IMR-90 (cell line): ENCODE data around the gene RAP1GAP2. TPM values are rescaled to one million over a fixed set of nuclear protein-coding genes. Genes with fewer than 3 reads are reported as not detected.

Source experiments
- ATAC-seq: fragments of 200-7000 bp; cut with Tn5 transposase; 2 replicates; pipeline ENCODE4 v1.9.1; 2020; ENCODE audit warnings: low read depth, mild to moderate bottlenecking, moderate library complexity
- BruUV-seq: library from RNA; stranded (reverse); fragments of 400-500 nt; replicated peaks from 2 replicates; lab custom pipeline; 2021; lab: Mats Ljungman, UMichigan
- CTCF ChIA-PET: fragments of 300-600 bp; formaldehyde crosslinking; extraction: SDS; loops from one replicate; lab custom pipeline; 2021; ENCODE audit warnings: antibody characterized with exemption; lab: Yijun Ruan, JAX
- POLR2A ChIA-PET: fragments of 300-600 bp; sonication (Branson Sonifier 250); formaldehyde crosslinking; loops from one replicate; lab custom pipeline; 2022; ENCODE audit warnings: antibody characterized with exemption; ENCODE audit not compliant: unreplicated experiment; lab: Charles Lee
- DNase-seq: peaks from one replicate; pipeline ENCODE4 v3.0.0; 2013
- H2AFZ ChIP-seq: replicated peaks from 2 replicates; pipeline ENCODE3; 2013; ENCODE audit warnings: low read length, mild to moderate bottlenecking; ENCODE audit not compliant: poor library complexity
- H2AK5ac ChIP-seq: 2 replicates; pipeline ENCODE4 v1.6.1; 2013; ENCODE audit warnings: low read depth, low read length, inconsistent platforms
- H2AK9ac ChIP-seq: replicated peaks from 2 replicates; pipeline ENCODE3; 2013; ENCODE audit warnings: mild to moderate bottlenecking, low read depth, low read length, moderate library complexity; ENCODE audit not compliant: poor library complexity
- H2BK120ac ChIP-seq: 2 replicates; pipeline ENCODE4 v1.6.1; 2013; ENCODE audit warnings: low read depth, low read length, inconsistent platforms
- H2BK15ac ChIP-seq: 3 replicates; pipeline ENCODE4 v1.6.1; 2013; ENCODE audit warnings: low read depth, low read length, inconsistent platforms
- H2BK20ac ChIP-seq: 2 replicates; pipeline ENCODE4 v1.6.1; 2013; ENCODE audit warnings: low read depth, mild to moderate bottlenecking, inconsistent platforms, low read length, moderate library complexity
- H2BK5ac ChIP-seq: 2 replicates; pipeline ENCODE4 v1.6.1; 2013; ENCODE audit warnings: mild to moderate bottlenecking, low read depth, low read length, inconsistent platforms; ENCODE audit not compliant: poor library complexity, severe bottlenecking
- H3K14ac ChIP-seq: replicated peaks from 2 replicates; pipeline ENCODE4 v1.6.1; 2013; ENCODE audit warnings: low read depth, low read length, inconsistent platforms
- H3K18ac ChIP-seq: 2 replicates; pipeline ENCODE4 v1.6.1; 2013; ENCODE audit warnings: low read depth, low read length, control low read depth
- H3K23ac ChIP-seq: 2 replicates; pipeline ENCODE4 v1.6.1; 2013; ENCODE audit warnings: low read depth, low read length, inconsistent platforms
- H3K27ac ChIP-seq: 2 replicates; pipeline ENCODE4 v1.5.1; 2013; ENCODE audit warnings: mild to moderate bottlenecking, control low read depth, low read length; ENCODE audit not compliant: insufficient read depth
- H3K27me3 ChIP-seq: 2 replicates; pipeline ENCODE4 v1.6.1; 2013; ENCODE audit warnings: low read length; ENCODE audit not compliant: control insufficient read depth, insufficient read depth
- H3K36me3 ChIP-seq: 2 replicates; pipeline ENCODE4 v1.6.1; 2013; ENCODE audit warnings: low read length, mixed read lengths; ENCODE audit not compliant: control insufficient read depth, insufficient read depth
- H3K4ac ChIP-seq: 2 replicates; pipeline ENCODE4 v1.6.1; 2013; ENCODE audit warnings: low read depth, low read length, inconsistent platforms
- H3K4me1 ChIP-seq: 2 replicates; pipeline ENCODE4 v1.6.1; 2013; ENCODE audit warnings: low read length, mixed read lengths; ENCODE audit not compliant: control insufficient read depth, insufficient read depth
- H3K4me2 ChIP-seq: 2 replicates; pipeline ENCODE4 v1.6.1; 2013; ENCODE audit warnings: low read depth, mild to moderate bottlenecking, control low read depth, low read length, moderate library complexity
- H3K4me3 ChIP-seq: 2 replicates; pipeline ENCODE4 v1.5.1; 2013; ENCODE audit warnings: low read depth, mild to moderate bottlenecking, control low read depth, low read length, moderate library complexity; ENCODE audit not compliant: insufficient read depth
- H3K56ac ChIP-seq: 2 replicates; pipeline ENCODE4 v1.6.1; 2013; ENCODE audit warnings: low read length, inconsistent platforms; ENCODE audit not compliant: insufficient read depth; ENCODE audit errors: extremely low read depth
- H3K79me1 ChIP-seq, 2 experiments: 2 replicates each; pipeline ENCODE4 v1.6.1; 2013; ENCODE audit warnings: low read length in 2 of 2, inconsistent platforms in 1 of 2, low read depth in 1 of 2
- H3K9ac ChIP-seq: 2 replicates; pipeline ENCODE4 v1.6.1; 2013; ENCODE audit warnings: low read depth, low read length, control low read depth
- H3K9me1 ChIP-seq: 2 replicates; pipeline ENCODE4 v1.6.1; 2013; ENCODE audit warnings: low read length, inconsistent platforms; ENCODE audit not compliant: insufficient read depth
- H3K9me3 ChIP-seq: 2 replicates; pipeline ENCODE4 v1.6.1; 2013; ENCODE audit warnings: low read length; ENCODE audit not compliant: control insufficient read depth, insufficient read depth
- H4K20me1 ChIP-seq: 2 replicates; pipeline ENCODE4 v1.6.1; 2013; ENCODE audit warnings: low read length, inconsistent platforms; ENCODE audit not compliant: insufficient read depth
- H4K5ac ChIP-seq: 2 replicates; pipeline ENCODE4 v1.6.1; 2013; ENCODE audit warnings: mild to moderate bottlenecking, low read depth, low read length, control low read depth
- H4K8ac ChIP-seq, 2 experiments: 2 replicates each; pipeline ENCODE4 v1.6.1; 2013; ENCODE audit warnings: low read depth in 2 of 2, low read length in 2 of 2, control low read depth in 1 of 2, inconsistent platforms in 1 of 2
- H4K91ac ChIP-seq: 2 replicates; pipeline ENCODE4 v1.6.1; 2013; ENCODE audit warnings: low read depth, low read length, inconsistent platforms; ENCODE audit not compliant: insufficient read depth
- CEBPB ChIP-seq: IDR thresholded peaks from 2 replicates; pipeline ENCODE4 v1.6.1; 2012; ENCODE audit warnings: low read depth, low read length, improper control_type of control experiment
- CHD1 ChIP-seq: IDR thresholded peaks from 2 replicates; pipeline ENCODE4 v1.6.1; 2012; ENCODE audit warnings: low read depth, low read length, improper control_type of control experiment
- FOS ChIP-seq: fragments of 150-350 bp; IDR thresholded peaks from 2 replicates; pipeline ENCODE4 v1.6.1; 2016; ENCODE audit warnings: low read depth, low read length
- MAFK ChIP-seq: IDR thresholded peaks from 2 replicates; pipeline ENCODE4 v1.6.1; 2012; ENCODE audit warnings: low read depth, low read length, improper control_type of control experiment
- MAZ ChIP-seq: IDR thresholded peaks from 2 replicates; pipeline ENCODE4 v1.6.1; 2012; ENCODE audit warnings: low read depth, mild to moderate bottlenecking, low read length, improper control_type of control experiment, moderate library complexity, borderline replicate concordance
- MXI1 ChIP-seq: IDR thresholded peaks from 2 replicates; pipeline ENCODE4 v1.6.1; 2012; ENCODE audit warnings: low read depth, mild to moderate bottlenecking, low read length, moderate library complexity, borderline replicate concordance
- NFE2L2 ChIP-seq: fragments of 150-350 bp; IDR thresholded peaks from 2 replicates; pipeline ENCODE4 v1.6.1; 2016; ENCODE audit warnings: low read depth, mild to moderate bottlenecking, low read length
- RCOR1 ChIP-seq: IDR thresholded peaks from 2 replicates; pipeline ENCODE4 v1.6.1; 2012; ENCODE audit warnings: mild to moderate bottlenecking, low read length, improper control_type of control experiment; ENCODE audit not compliant: insufficient replicate concordance
- RFX5 ChIP-seq: IDR thresholded peaks from 2 replicates; pipeline ENCODE4 v1.8.0; 2012; ENCODE audit warnings: low read depth, mild to moderate bottlenecking, low read length, moderate library complexity
- SMC3 ChIP-seq: fragments of 150-350 bp; IDR thresholded peaks from 2 replicates; pipeline ENCODE4 v1.6.1; 2016; ENCODE audit warnings: low read depth, mild to moderate bottlenecking, antibody characterized with exemption, low read length, moderate library complexity
- WGBS, 2 experiments: methylation state at CpG; one replicate each; pipeline versions ENCODE4 v1.1.5 to v1.1.7; 2013; ENCODE audit warnings: missing lambda C conversion rate in 2 of 2; ENCODE audit not compliant: insufficient read length in 1 of 2; ENCODE audit errors: extremely low coverage in 2 of 2; 5-methylcytosine and 5-hydroxymethylcytosine counted together
- dilution Hi-C: fragments of 300-500 bp; cut with HindIII; formaldehyde crosslinking; loops from one replicate; pipeline ENCODE4 v1.14.3; 2018; ENCODE audit warnings: low sequenced_read_pairs; ENCODE audit not compliant: unreplicated experiment
- in situ Hi-C: fragments of 300-500 bp; cut with MboI; formaldehyde crosslinking; loops from 3 replicates; pipeline ENCODE4 v1.14.3; 2019; ENCODE audit warnings: low sequenced_read_pairs, inconsistent platforms, mixed read lengths
- intact Hi-C: fragments of 100-400 bp; cut with micrococcal nuclease; formaldehyde crosslinking; loops from 2 replicates; pipeline ENCODE4 v1.10.0; 2022
- polyA plus RNA-seq, 3 experiments: library from polyadenylated mRNA; depleted of rRNA; stranded (reverse); fragments of >200 nt; gene quantifications; 2 replicates each; pipeline ENCODE4 v1.2.3, GENCODE V29; 2012; ENCODE audit warnings: low replicate concordance in 1 of 3
- total RNA-seq: library from RNA; depleted of rRNA; stranded (reverse); fragments of >200 nt; gene quantifications from 2 replicates; pipeline ENCODE4 v1.2.3, GENCODE V29; 2012
- TF ChIP-seq, protein P1 (sequence below): fragments of 150-350 bp; IDR thresholded peaks from 2 replicates; pipeline ENCODE4 v1.6.1; 2017; ENCODE audit warnings: mild to moderate bottlenecking, antibody characterized with exemption, low read length, low read depth

The RAP1GAP2 gene
- total and polyA plus RNA-seq, 2 of the 4 experiments (the other 2 are of a cell fraction) = 5.7 to 7.5 TPM

DNA sequence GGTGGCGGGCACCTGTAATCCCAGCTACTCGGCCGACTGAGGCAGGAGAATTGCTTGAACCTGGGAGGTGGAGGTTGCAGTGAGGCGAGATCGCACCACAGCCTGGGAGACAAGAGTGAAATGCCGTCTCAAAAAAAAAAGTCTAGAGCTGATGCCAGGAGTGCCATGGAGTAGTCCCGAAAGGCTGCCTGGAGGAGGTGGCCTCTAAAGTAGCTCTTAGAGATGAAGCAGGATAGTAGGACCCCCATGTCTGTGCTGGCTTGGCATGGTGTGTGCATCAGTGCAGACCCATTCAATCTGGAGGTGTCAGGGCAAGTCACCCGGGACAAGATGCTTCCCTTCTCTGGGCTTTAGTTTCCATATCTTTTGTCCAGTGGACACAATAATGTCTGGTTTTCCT, 6.3 kb downstream of the RAP1GAP2 start:
- Histone ChIP-seq H2AK9ac (no peak overlapping the region), H4K91ac (no peak overlapping the region), H4K8ac (no peak overlapping the region), H3K18ac (no peak overlapping the region), H4K20me1 (no peaks in the 10 kb centered on the region), H2BK20ac (no peak overlapping the region), H3K9me1 (no peaks in the 10 kb centered on the region), H3K23ac (no peak overlapping the region), H2BK15ac (no peak overlapping the region), H3K27me3 (peaks cover 11% of the 10 kb centered on the region; the same call in 1 of the 2 replicates), H2BK5ac (no peak overlapping the region), H2AK5ac (no peak overlapping the region), H3K4me1 (no peaks in the 10 kb centered on the region), H3K4me3 (no peak overlapping the region), H4K5ac (no peak overlapping the region), H3K14ac (no peak overlapping the region), H3K79me1 (no peaks in the 10 kb centered on the region), H3K9ac (no peak overlapping the region), H3K4me2 (no peak overlapping the region), H3K36me3 (no peaks in the 10 kb centered on the region), H3K4ac (no peak overlapping the region), H2BK120ac (no peak overlapping the region), H3K56ac (no peak overlapping the region), H3K9me3 (0 out of 2 replicates have a peak, but pooled peaks cover 2% of the 10 kb centered on the region), H2AFZ (no peak overlapping the region), H3K27ac (no peak overlapping the region)
- no TSS peak for BruUV-seq
- ChIA-PET CTCF (interaction anchor here (0.6 to 1.0 kb wide), 2 partner anchors 20 to 978 kb away, joined by 3 read pairs; no protein-coding TSS in a partner anchor), POLR2A (no interaction called here)
- DNase-seq (no peak), ATAC-seq (no peak)
- TF ChIP-seq MXI1 (no peak), CHD1 (no peak), RFX5 (no peak), SMC3 (no peak), RCOR1 (no peak), FOS (no peak), MAFK (no peak), NFE2L2 (no peak), MAZ (no peak), CEBPB (no peak)
- TF ChIP-seq, protein P1, sequence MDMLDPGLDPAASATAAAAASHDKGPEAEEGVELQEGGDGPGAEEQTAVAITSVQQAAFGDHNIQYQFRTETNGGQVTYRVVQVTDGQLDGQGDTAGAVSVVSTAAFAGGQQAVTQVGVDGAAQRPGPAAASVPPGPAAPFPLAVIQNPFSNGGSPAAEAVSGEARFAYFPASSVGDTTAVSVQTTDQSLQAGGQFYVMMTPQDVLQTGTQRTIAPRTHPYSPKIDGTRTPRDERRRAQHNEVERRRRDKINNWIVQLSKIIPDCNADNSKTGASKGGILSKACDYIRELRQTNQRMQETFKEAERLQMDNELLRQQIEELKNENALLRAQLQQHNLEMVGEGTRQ = no peak
- WGBS, 2 experiments = 76% methylated on average over 7 of the region's 8 CpGs; no CpG with 5 or more reads in 1 of the 2 experiments
- intact Hi-C loops (no loop called here), in situ Hi-C loops (no loop called here), dilution Hi-C loops (no loop called here)
